Measurements from ENCODE around the gene TTYH2. TPM values are rescaled to one million over a fixed set of nuclear protein-coding genes. Genes with fewer than 3 reads are reported as not detected.
"Not testable (repeated sequence)": the region's sequence is repeated elsewhere in the genome, so short reads cannot be mapped to it uniquely, and the experiment has no call there.

The TTYH2 gene
- total RNA-seq, 1 experiment from 2014 or later = 0.28 TPM

GRCh38 chr17:74259667-74260524 is 46.5 kb downstream of the TTYH2 start:
- Mint-ChIP-seq H3K9me3 (ENCODE audit: low read depth, unreplicated experiment) (no peaks in the 10 kb centered on the region), H3K36me3 (ENCODE audit: insufficient read depth, unreplicated experiment) (no peaks in the 10 kb centered on the region), H3K27me3 (ENCODE audit: unreplicated experiment) (peaks cover 68% of the 10 kb centered on the region), H3K4me1 (ENCODE audit: low read depth, unreplicated experiment) (no peaks in the 10 kb centered on the region), H3K27ac (ENCODE audit: unreplicated experiment) (no peak overlapping the region), H3K4me3 (ENCODE audit: low read depth, unreplicated experiment) (no peak overlapping the region)
- CTCF ChIA-PET = interaction anchor here (0.6 kb wide), 1 partner anchor 131 kb away, joined by 4 read pairs; no protein-coding TSS in a partner anchor
- BruUV-seq (replicated peaks) = no TSS peak
- intact Hi-C loops (cut with micrococcal nuclease; ENCODE audit: unreplicated experiment) = no loop called here
- TF ChIP-seq CTCF (IDR thresholded peaks at IDR 0.05; ENCODE audit: unreplicated experiment) = no peak
- no peak for DNase-seq

GRCh38 chr17:74260525-74260850 is 47.1 kb downstream of the TTYH2 start:
- H3K9me3 Mint-ChIP-seq (ENCODE audit: low read depth, unreplicated experiment) = no peaks in the 10 kb centered on the region
- no peak overlapping the region for H3K27ac Mint-ChIP-seq (ENCODE audit: unreplicated experiment)
- no peak for TF ChIP-seq CTCF (IDR thresholded peaks at IDR 0.05; ENCODE audit: unreplicated experiment)
- DNase-seq = no peak
- BruUV-seq (replicated peaks) = no TSS peak
- H3K4me3 Mint-ChIP-seq (ENCODE audit: low read depth, unreplicated experiment) = no peak overlapping the region
- H3K4me1 Mint-ChIP-seq (ENCODE audit: low read depth, unreplicated experiment) = no peaks in the 10 kb centered on the region
- no peaks in the 10 kb centered on the region for H3K36me3 Mint-ChIP-seq (ENCODE audit: insufficient read depth, unreplicated experiment)
- intact Hi-C loops (cut with micrococcal nuclease; ENCODE audit: unreplicated experiment) = no loop called here
- CTCF ChIA-PET = no interaction called here
- H3K27me3 Mint-ChIP-seq (ENCODE audit: unreplicated experiment) = peaks cover 73% of the 10 kb centered on the region

GRCh38 chr17:74262601-74263000 is 49.2 kb downstream of the TTYH2 start:
- no peak for TF ChIP-seq CTCF (IDR thresholded peaks at IDR 0.05; ENCODE audit: unreplicated experiment)
- Mint-ChIP-seq H3K9me3 (ENCODE audit: low read depth, unreplicated experiment) (peaks cover 2% of the 10 kb centered on the region), H3K36me3 (ENCODE audit: insufficient read depth, unreplicated experiment) (no peaks in the 10 kb centered on the region), H3K27me3 (ENCODE audit: unreplicated experiment) (peaks cover 87% of the 10 kb centered on the region), H3K27ac (ENCODE audit: unreplicated experiment) (no peak overlapping the region), H3K4me1 (ENCODE audit: low read depth, unreplicated experiment) (no peaks in the 10 kb centered on the region), H3K4me3 (ENCODE audit: low read depth, unreplicated experiment) (no peak overlapping the region)
- BruUV-seq (replicated peaks) = no TSS peak
- CTCF ChIA-PET = interaction anchor here (0.7 kb wide), 1 partner anchor 21 kb away, joined by 4 read pairs; no protein-coding TSS in a partner anchor
- intact Hi-C loops (cut with micrococcal nuclease; ENCODE audit: unreplicated experiment) = no loop called here
- DNase-seq = no peak

- H3K27ac Mint-ChIP-seq (ENCODE audit: unreplicated experiment); intact Hi-C loops (cut with micrococcal nuclease; ENCODE audit: unreplicated experiment); H3K36me3 Mint-ChIP-seq (ENCODE audit: insufficient read depth, unreplicated experiment); BruUV-seq (replicated peaks); DNase-seq; H3K4me3 Mint-ChIP-seq (ENCODE audit: low read depth, unreplicated experiment); H3K9me3 Mint-ChIP-seq (ENCODE audit: low read depth, unreplicated experiment); CTCF ChIA-PET; H3K4me1 Mint-ChIP-seq (ENCODE audit: low read depth, unreplicated experiment): not testable (repeated sequence)
- peaks cover 89% of the 10 kb centered on the region for H3K27me3 Mint-ChIP-seq (ENCODE audit: unreplicated experiment)
Measured at GRCh38 chr17:74267054-74267453, 53.7 kb downstream of the TTYH2 start.

GRCh38 chr17:74267579-74267978 is 54.2 kb downstream of the TTYH2 start:
- CTCF ChIA-PET = no interaction called here

More at GRCh38 chr17:74267579-74267978, 54.2 kb downstream of the TTYH2 start:
- H3K27ac Mint-ChIP-seq (ENCODE audit: unreplicated experiment) = no peak overlapping the region
- intact Hi-C loops (cut with micrococcal nuclease; ENCODE audit: unreplicated experiment) = no loop called here
- no peak for TF ChIP-seq CTCF (IDR thresholded peaks at IDR 0.05; ENCODE audit: unreplicated experiment)
- no peak for DNase-seq
- H3K27me3 Mint-ChIP-seq (ENCODE audit: unreplicated experiment) = peaks cover 89% of the 10 kb centered on the region
- H3K36me3 Mint-ChIP-seq (ENCODE audit: insufficient read depth, unreplicated experiment) = peaks cover 3% of the 10 kb centered on the region
- no peak overlapping the region for H3K4me3 Mint-ChIP-seq (ENCODE audit: low read depth, unreplicated experiment)
- H3K4me1 Mint-ChIP-seq (ENCODE audit: low read depth, unreplicated experiment) = no peaks in the 10 kb centered on the region
- no TSS peak for BruUV-seq (replicated peaks)
- peaks cover 4% of the 10 kb centered on the region for H3K9me3 Mint-ChIP-seq (ENCODE audit: low read depth, unreplicated experiment)
